Esophagus muscularis mucosa (tissue), 4 donors: Measurements from ENCODE around the gene PAM. TPM values are rescaled to one million over a fixed set of nuclear protein-coding genes. Genes with fewer than 3 reads are reported as not detected.

Experiments
- DNase-seq: peaks from one replicate; pipeline ENCODE4 v3.0.0-alpha.2; 2017; ENCODE audit errors: extremely low spot score
- H3K27ac ChIP-seq, 4 donors: fragments of 200-600 bp; sonication (generic); replicated peaks in 1 of 4; 1 replicate in 3 of 4; 2 replicates in 1 of 4; pipeline ENCODE4 v1.5.1; 2016 to 2019; ENCODE audit warnings: mild to moderate bottlenecking in 1 of 4
- H3K27me3 ChIP-seq, 4 donors: fragments of 200-600 bp; sonication (generic); one replicate each; pipeline versions ENCODE4 v1.5.1 to v1.6.0; 2016 to 2019
- H3K36me3 ChIP-seq, 4 donors: fragments of 200-600 bp; sonication (generic); one replicate each; pipeline ENCODE4 v1.5.1; 2016 to 2019
- H3K4me1 ChIP-seq, 4 donors: fragments of 200-600 bp; sonication (generic); one replicate each; pipeline ENCODE4 v1.5.1; 2016 to 2019
- H3K4me3 ChIP-seq, 4 donors: fragments of 200-600 bp; sonication (generic); 1 replicate in 2 of 4; 2 replicates in 2 of 4; pipeline ENCODE4 v1.5.1; 2016 to 2019; ENCODE audit warnings: mild to moderate bottlenecking in 4 of 4, moderate library complexity in 1 of 4
- H3K9me3 ChIP-seq, 4 donors: fragments of 200-600 bp; sonication (generic); 1 replicate in 3 of 4; 2 replicates in 1 of 4; pipeline ENCODE4 v1.5.1; 2016 to 2019
- EP300 ChIP-seq: sonication (generic); formaldehyde crosslinking; IDR thresholded peaks from one replicate; pipeline ENCODE4 v1.6.1; 2017; ENCODE audit warnings: antibody characterized with exemption
- POLR2A ChIP-seq: fragments of 450-650 bp; IDR thresholded peaks from one replicate; pipeline ENCODE4 v1.6.1; 2017; ENCODE audit warnings: antibody characterized with exemption, moderate library complexity, mild to moderate bottlenecking, low read depth
- POLR2AphosphoS5 ChIP-seq, 2 donors: sonication (generic); formaldehyde crosslinking; IDR thresholded peaks; one replicate each; pipeline ENCODE4 v1.6.1; 2017; ENCODE audit warnings: antibody characterized with exemption in 2 of 2
- WGBS: methylation state at CpG from one replicate; pipeline ENCODE4 v1.1.5; 2018; 5-methylcytosine and 5-hydroxymethylcytosine counted together
- intact Hi-C: fragments of 100-400 bp; cut with DNase I; formaldehyde crosslinking; loops from one replicate; pipeline ENCODE4 v1.15.1; 2023
- total RNA-seq, 4 donors: library from RNA; depleted of rRNA; stranded (reverse); fragments of >200 nt; gene quantifications; one replicate each; pipeline versions ENCODE4 v1.1.0 to v1.2.1, GENCODE V29; 2016
- TF ChIP-seq, protein P1 (sequence below), 3 experiments: fragments of 200-600 bp in 2 of 3; fragments of 450-650 bp in 1 of 3; sonication (generic) in 2 of 3; IDR thresholded peaks; one replicate each; pipeline ENCODE4 v1.5.1; 2017 to 2019; ENCODE audit warnings: antibody characterized with exemption in 3 of 3, mild to moderate bottlenecking in 2 of 3, moderate library complexity in 1 of 3

The PAM gene
- total RNA-seq, 4 donors from 2014 or later, result 212 to 250 (median 227) TPM

DNA sequence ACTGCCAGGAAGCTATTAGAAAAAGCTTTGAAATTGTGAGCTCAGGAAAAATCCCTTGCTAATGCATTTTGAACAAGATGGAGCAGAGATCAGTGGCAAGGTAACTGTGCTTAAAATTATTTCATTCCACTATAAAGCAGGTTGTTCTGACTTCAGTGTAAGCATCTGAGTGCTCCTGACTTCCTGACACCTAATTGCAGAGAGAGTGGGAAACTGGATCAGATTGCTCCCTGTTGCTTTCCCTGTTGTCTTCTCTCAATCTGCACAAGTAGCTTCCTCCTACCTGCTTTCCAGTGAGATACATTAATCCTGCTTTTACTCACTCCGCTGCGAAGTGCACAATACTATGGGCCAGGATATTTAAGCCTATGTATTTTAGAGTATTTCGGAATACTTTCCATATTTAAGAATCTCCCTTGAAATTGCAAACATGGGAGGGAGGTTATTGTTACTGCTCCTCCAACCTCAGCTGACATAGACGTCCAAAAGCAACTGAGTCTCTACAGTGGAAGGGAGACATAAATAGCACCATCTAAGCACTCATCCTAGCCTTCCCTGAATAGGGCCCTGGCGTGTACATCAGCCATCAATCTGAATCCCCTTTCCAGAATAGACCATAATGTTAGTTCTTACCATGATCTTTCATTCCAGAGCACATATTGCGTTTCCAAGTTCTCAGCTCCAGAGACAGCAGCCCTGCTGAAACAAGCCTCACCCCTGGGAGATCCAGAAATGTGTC, 178.8 kb downstream of the PAM start:
- H3K27ac ChIP-seq, result no peak overlapping the region
- no peak overlapping the region for H3K4me3 ChIP-seq
- intact Hi-C loops, result no loop called here

DNA sequence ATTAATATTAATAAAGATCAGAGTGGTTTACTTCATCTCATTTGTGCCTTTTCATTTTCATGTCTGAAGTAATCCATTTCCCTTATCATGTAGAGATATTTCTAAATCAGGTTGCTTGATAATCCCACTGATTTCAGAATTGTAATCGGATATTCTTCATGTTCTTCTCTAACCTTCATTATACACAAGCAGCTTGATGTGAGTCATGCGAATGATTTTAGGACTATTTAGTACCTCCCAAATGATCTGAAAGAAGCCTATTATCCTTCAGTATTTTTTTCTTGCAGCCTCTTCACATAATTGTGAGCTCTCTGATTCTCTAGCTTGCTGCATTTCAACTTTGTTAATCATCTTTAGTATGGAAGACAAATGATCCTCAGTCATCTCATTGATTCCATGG, 182.8 kb downstream of the PAM start:
- 92% methylated on average over 2 of the region's 2 CpGs for WGBS
- Histone ChIP-seq H3K27ac (no peak overlapping the region), H3K4me3 (no peak overlapping the region), H3K36me3 (peaks cover 0 to 15% (median 7%) of the 10 kb centered on the region in 4 donors), H3K9me3 (no peaks in the 10 kb centered on the region), H3K4me1 (peaks cover 0 to 13% (median 0%) of the 10 kb centered on the region in 4 donors), H3K27me3 (no peaks in the 10 kb centered on the region)
- TF ChIP-seq EP300 (no peak), POLR2AphosphoS5 (IDR thresholded peaks at IDR 0.05) (no peak), POLR2A (no peak)
- TF ChIP-seq, protein P1, sequence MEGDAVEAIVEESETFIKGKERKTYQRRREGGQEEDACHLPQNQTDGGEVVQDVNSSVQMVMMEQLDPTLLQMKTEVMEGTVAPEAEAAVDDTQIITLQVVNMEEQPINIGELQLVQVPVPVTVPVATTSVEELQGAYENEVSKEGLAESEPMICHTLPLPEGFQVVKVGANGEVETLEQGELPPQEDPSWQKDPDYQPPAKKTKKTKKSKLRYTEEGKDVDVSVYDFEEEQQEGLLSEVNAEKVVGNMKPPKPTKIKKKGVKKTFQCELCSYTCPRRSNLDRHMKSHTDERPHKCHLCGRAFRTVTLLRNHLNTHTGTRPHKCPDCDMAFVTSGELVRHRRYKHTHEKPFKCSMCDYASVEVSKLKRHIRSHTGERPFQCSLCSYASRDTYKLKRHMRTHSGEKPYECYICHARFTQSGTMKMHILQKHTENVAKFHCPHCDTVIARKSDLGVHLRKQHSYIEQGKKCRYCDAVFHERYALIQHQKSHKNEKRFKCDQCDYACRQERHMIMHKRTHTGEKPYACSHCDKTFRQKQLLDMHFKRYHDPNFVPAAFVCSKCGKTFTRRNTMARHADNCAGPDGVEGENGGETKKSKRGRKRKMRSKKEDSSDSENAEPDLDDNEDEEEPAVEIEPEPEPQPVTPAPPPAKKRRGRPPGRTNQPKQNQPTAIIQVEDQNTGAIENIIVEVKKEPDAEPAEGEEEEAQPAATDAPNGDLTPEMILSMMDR (IDR thresholded peaks at IDR 0.05), result no peak
- intact Hi-C loops, result no loop called here
- no peak for DNase-seq

More for the DNA sequence above, 178.8 kb downstream of the PAM start:
- Histone ChIP-seq H3K4me1 (peaks cover 0 to 13% (median 0%) of the 10 kb centered on the region in 4 donors), H3K36me3 (peaks cover 0 to 20% (median 7%) of the 10 kb centered on the region in 4 donors), H3K9me3 (no peaks in the 10 kb centered on the region), H3K27me3 (no peaks in the 10 kb centered on the region)
- TF ChIP-seq POLR2A (no peak), EP300 (no peak), POLR2AphosphoS5 (IDR thresholded peaks at IDR 0.05) (no peak)
- TF ChIP-seq, protein P1 (IDR thresholded peaks at IDR 0.05), result no peak
- DNase-seq, result no peak
- 95% methylated on average over 6 of the region's 6 CpGs for WGBS

DNA sequence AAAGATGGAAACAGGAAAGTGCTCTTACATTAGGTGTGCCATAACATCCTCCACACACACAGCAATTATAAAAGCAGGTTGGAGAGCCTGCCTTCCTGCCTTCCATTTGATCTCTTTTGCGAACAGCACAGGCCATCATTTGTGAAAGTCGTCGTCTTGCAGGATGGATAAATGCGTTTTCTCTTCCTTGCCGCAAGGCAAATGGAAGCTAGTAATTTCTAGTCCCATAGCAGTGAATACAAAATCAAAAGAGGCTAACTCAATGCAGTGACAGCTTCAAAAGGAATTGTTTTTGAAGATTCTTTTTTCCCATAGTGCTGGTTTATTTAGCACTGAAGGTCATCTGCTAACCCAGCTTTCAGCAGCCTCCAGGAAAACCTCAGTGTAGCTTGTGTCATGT, 186.0 kb downstream of the PAM start:
- intact Hi-C loops, result no loop called here
- H3K4me1 ChIP-seq, result peaks cover 0 to 11% (median 0%) of the 10 kb centered on the region in 4 donors
- H3K4me3 ChIP-seq, result no peak overlapping the region
- H3K27me3 ChIP-seq, result no peaks in the 10 kb centered on the region
- no peak for TF ChIP-seq EP300
- TF ChIP-seq POLR2A, result no peak
- TF ChIP-seq, protein P1 (IDR thresholded peaks at IDR 0.05), result no peak
- no peak for TF ChIP-seq POLR2AphosphoS5 (IDR thresholded peaks at IDR 0.05)
- no peaks in the 10 kb centered on the region for H3K9me3 ChIP-seq
- peaks cover 0 to 4% (median 0%) of the 10 kb centered on the region in 4 donors for H3K36me3 ChIP-seq
- H3K27ac ChIP-seq, result no peak overlapping the region
- 86% methylated on average over 5 of the region's 5 CpGs for WGBS
- no peak for DNase-seq

DNA sequence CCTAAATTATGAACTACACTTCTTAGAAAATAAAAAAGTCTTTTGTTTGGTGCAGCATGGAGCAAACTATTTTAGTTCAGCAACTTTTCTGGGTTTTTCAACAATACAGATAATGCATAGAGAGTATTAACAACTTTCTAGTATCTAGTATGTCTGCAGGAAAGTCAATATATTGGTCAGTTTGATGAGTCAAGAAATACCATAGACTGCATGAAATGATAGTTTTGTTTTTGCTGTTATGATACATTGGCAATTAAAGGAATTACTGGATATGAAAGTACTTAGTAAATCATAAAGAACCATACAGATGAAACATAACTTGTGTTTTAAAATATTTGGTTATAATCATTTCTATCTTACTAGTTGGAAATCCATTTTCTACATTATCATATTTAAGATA, 191.3 kb downstream of the PAM start:
- TF ChIP-seq POLR2AphosphoS5 (IDR thresholded peaks at IDR 0.05) (no peak), EP300 (no peak), POLR2A (no peak)
- TF ChIP-seq, protein P1 (IDR thresholded peaks at IDR 0.05), result no peak
- Histone ChIP-seq H3K4me3 (no peak overlapping the region), H3K27me3 (no peaks in the 10 kb centered on the region), H3K36me3 (peaks cover 0 to 32% (median 16%) of the 10 kb centered on the region in 4 donors), H3K27ac (no peak overlapping the region), H3K4me1 (peaks cover 0 to 14% (median 0%) of the 10 kb centered on the region in 4 donors), H3K9me3 (no peaks in the 10 kb centered on the region)
- no peak for DNase-seq
- intact Hi-C loops, result no loop called here
